RPMI8226 (cell line): ENCODE data around the gene SPP2.

Experiments used
- DNase-seq: peaks from one replicate; pipeline ENCODE4 v3.0.0-alpha.2; 2015

SPP2 gene

GRCh38 chr2:234096164-234096563 lies 45.7 kb downstream of the SPP2 start:
- DNase-seq: no peak

- DNase-seq: no peak
Observed at GRCh38 chr2:234098681-234099080, 48.2 kb downstream of the SPP2 start.

DNA sequence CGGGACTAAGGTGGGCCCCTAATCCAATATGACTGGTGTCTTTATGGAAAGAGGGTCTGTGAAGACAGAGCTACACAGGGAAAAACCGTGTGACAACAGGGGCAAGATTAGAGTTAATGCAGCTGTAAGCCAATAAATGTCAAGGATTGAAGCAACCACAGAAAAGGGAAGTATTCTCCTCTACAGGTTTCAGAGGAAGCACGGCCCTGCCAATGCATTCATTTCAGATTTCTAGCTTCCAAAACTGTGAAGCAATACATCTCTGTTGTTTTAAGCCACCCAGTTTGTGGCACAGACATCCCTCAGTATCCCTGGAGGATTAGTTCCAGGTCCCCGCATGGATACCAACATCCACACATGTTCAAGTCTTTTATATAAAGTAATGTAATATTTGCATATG lies 48.8 kb downstream of the SPP2 start:
- peak; percentile 18 for DNase-seq

DNA sequence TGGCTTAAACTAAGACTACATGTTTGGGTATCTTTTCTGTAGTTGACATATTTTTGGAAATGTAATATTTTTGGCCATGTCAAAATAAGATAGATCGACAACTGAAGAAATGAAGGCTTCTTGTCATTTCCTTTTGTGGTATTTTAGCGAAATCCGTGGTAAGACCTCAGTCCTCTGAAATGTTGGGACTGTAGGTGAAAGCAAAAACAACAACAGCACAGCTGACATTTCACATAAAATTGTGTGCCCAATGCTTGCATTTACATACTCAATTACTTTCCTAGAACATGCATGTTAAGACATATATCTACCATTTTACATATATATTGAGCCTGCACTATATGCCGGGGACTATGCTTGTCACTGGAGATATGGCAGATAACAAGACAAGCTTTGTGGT lies 50.2 kb downstream of the SPP2 start:
- no peak for DNase-seq

GRCh38 chr2:234102112-234102511 lies 51.6 kb downstream of the SPP2 start:
- DNase-seq: no peak

- DNase-seq: no peak
Observed at GRCh38 chr2:234107861-234108260, 57.4 kb downstream of the SPP2 start.

DNA sequence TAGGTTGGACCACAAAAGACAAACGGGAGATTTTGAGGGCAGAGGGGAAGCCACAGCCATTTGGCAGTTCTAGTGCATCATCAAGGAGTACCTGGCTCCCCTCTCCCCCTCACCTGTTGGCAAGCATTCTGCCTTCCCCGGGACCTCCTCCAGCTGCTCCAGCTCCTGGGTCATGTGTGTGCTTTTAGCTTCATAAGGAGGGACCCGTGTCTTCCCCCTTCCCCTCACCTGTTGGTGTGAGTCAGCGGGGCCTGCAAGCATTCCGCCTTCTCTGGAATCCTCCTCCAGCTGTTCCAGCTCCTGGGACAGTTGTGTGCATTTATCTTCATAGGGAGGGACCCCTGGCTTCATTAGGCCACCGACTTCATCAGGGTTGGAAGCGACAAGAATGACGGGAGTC lies 58.8 kb downstream of the SPP2 start:
- no peak for DNase-seq

- DNase-seq: no peak
Observed at GRCh38 chr2:234110219-234110618, 59.7 kb downstream of the SPP2 start.

DNA sequence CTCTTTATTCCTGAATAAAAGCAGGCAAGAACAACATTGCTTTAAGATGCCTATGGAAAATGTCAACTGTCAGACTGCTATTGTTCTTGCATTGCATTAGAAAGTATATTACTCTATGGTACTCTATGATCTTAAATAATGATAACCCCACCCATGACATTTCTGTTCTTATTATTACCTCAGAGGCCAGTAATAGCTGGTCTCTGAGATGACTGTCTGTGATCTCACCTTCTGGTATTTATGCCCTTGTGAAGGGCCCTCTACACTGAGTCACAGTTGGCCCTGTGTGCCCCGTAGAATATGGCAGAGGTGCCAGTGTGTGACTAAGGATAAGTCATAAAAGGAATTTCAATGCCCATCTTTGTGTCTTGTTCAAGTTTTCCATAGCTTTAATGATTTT lies 61.0 kb downstream of the SPP2 start:
- no peak for DNase-seq

GRCh38 chr2:234116010-234116409 lies 65.5 kb downstream of the SPP2 start:
- DNase-seq: no peak

- no peak for DNase-seq
Observed at GRCh38 chr2:234121999-234122398, 71.5 kb downstream of the SPP2 start.

DNA sequence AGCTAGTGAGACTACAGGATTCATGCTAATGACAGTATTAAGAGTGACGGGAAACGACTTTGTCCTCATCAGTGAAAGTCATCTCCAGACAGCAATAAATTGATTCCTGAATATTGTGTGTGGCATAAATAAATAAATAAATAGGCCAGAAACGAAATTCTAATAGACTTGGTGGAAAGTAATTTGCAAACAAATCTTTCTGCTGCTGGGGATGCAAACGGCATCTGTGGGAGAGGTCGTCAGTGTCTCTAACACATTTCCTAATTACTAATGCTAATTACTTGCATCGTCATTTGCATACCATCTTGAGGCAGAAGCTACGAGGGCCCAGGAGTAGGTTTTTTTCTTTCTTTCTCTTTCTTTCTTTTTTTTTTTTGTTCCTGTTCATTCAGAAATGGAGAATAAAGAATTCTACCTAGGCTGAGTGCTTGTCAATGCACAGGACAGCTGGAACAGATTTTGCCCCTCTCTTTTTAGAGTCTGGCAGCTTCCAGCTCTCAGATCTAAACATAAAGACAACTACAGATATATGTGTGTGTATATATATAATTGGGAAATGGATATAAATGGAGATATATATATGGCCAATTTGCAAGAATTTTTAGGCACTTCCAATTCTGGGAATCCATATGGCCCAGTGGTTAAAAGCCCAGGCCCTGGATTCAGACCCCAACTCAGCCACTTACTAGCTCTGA lies 75.1 kb downstream of the SPP2 start:
- DNase-seq: no peak

- DNase-seq: no peak
Observed at GRCh38 chr2:234126146-234126470, 75.6 kb downstream of the SPP2 start.
